Bronchial epithelial cell (primary cell): ENCODE measurements around the gene XPR1. TPM values are rescaled to one million over a fixed set of nuclear protein-coding genes. Genes with fewer than 3 reads are reported as not detected.

ENCODE experiments used
- DNase-seq: peaks from one replicate; pipeline ENCODE4 v3.0.0-alpha.2; 2010; ENCODE audit warnings: low read depth
- FAIRE-seq: peaks from 2 replicates; lab custom pipeline; 2011; peaks lifted over from hg19 to GRCh38; lab: Jason Lieb, UNC
- H3K27me3 ChIP-seq: 2 replicates; pipeline ENCODE4 v1.5.1; 2011; ENCODE audit warnings: low read length; ENCODE audit not compliant: control insufficient read depth, insufficient read depth
- H3K36me3 ChIP-seq: 2 replicates; pipeline ENCODE4 v1.5.1; 2011; ENCODE audit warnings: low read length; ENCODE audit not compliant: control insufficient read depth, insufficient read depth
- H3K4me3 ChIP-seq: 2 replicates; pipeline ENCODE4 v1.5.1; 2011; ENCODE audit warnings: mild to moderate bottlenecking, low read depth, low read length, control low read depth
- total RNA-seq: library from RNA; depleted of rRNA; stranded (reverse); fragments of >200 nt; gene quantifications from 2 replicates; pipeline ENCODE4 v1.2.1, GENCODE V29; 2014
- TF ChIP-seq, protein P1 (sequence below): IDR thresholded peaks from 2 replicates; pipeline ENCODE4 v1.5.1; 2011; ENCODE audit warnings: mild to moderate bottlenecking, moderate library complexity, low read length, control low read depth, inconsistent platforms; ENCODE audit not compliant: insufficient read depth, severe bottlenecking

The XPR1 gene
- total RNA-seq, 1 donor from 2014 or later = 35.0 TPM

DNA sequence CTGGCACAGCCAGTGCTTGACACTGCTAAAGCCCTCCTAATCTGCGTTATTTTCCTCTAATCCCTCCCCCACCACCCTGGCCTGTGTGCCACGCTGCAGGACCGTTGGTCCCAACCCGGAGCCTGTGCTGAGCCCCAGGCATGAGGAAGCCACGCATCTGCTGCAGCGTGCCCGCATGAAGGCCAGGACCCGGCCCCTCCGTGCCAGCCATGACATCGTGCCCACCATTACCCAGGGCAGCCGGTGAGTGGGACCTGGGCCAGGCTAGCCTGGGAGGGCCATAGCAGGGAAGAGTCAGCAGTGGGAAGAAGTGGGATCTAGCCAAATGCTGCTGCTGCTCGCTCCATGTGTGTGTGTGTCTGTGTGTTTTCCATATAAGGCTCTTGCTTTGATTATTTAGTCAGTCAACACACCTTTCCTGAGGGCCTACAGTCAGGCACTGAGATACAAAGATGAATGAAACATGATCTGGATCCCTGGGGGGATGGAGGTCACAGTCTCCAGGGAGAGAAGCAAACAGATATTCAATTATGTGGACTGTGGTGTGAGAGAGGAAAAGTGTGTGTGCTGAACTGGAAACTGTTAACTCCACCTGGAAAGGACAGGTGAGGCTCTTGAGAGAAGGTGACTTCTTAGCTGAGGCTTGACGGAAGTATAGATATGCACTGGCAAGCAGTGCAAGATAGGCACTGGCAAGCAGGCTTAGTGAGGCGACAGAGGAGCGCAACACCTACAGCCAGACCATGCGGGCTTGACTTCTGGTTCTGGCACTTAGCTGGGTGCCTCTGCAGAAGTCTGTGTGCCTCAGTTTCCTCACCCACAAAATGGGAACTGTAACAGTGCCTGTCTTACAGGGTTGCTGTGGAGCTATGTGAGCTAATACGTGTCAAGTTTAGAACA is 296.8 kb downstream of the XPR1 start:
- H3K27me3 ChIP-seq = no peaks in the 10 kb centered on the region
- DNase-seq (no peak), FAIRE-seq (no peak)
- TF ChIP-seq, protein P1, sequence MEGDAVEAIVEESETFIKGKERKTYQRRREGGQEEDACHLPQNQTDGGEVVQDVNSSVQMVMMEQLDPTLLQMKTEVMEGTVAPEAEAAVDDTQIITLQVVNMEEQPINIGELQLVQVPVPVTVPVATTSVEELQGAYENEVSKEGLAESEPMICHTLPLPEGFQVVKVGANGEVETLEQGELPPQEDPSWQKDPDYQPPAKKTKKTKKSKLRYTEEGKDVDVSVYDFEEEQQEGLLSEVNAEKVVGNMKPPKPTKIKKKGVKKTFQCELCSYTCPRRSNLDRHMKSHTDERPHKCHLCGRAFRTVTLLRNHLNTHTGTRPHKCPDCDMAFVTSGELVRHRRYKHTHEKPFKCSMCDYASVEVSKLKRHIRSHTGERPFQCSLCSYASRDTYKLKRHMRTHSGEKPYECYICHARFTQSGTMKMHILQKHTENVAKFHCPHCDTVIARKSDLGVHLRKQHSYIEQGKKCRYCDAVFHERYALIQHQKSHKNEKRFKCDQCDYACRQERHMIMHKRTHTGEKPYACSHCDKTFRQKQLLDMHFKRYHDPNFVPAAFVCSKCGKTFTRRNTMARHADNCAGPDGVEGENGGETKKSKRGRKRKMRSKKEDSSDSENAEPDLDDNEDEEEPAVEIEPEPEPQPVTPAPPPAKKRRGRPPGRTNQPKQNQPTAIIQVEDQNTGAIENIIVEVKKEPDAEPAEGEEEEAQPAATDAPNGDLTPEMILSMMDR = no peak
- no peak overlapping the region for H3K4me3 ChIP-seq
- H3K36me3 ChIP-seq = no peaks in the 10 kb centered on the region

DNA sequence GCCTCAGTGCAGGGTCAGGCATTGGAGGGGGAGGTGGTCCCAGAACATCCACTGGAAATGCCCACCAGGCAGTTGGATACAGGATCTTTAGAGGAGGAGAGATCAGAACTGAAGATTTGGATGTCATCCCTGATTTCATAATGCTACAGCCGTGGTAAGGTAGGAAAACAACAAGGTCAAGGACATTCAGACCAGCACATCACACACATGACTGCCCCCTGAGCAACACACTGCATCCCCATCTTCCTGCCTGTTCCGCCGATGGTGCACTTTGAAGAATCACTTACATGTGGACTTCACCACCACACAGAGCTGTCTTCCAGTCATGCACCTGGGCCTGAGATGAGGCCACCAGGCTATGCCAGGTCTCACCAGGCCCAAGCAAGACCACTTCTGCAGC is 297.6 kb downstream of the XPR1 start:
- H3K36me3 ChIP-seq = no peaks in the 10 kb centered on the region
- TF ChIP-seq, protein P1 = no peak
- no peak for FAIRE-seq
- H3K4me3 ChIP-seq = no peak overlapping the region
- no peak for DNase-seq
- no peaks in the 10 kb centered on the region for H3K27me3 ChIP-seq

DNA sequence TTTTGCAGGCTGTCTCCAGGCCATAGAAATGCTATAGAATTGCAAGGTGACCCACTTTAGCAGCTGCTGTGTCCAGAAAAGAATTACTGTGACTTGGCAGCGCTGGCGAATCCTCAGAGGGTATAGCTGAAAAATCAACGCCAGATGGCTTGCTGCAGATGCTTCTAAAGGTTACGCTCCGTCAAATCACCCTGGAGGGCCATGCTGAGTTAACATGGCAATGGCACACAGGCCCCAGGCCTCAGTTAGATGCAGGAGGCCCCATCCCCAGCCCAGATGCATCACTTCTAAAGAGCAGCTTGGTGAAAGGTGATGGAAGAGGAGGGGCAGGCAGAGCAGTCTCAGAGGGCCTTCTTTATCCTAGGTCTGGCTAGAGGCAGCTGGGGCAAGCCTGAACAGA is 298.9 kb downstream of the XPR1 start:
- DNase-seq (no peak), FAIRE-seq (no peak)
- no peak overlapping the region for H3K4me3 ChIP-seq
- H3K36me3 ChIP-seq = no peaks in the 10 kb centered on the region
- TF ChIP-seq, protein P1 = no peak
- H3K27me3 ChIP-seq = no peaks in the 10 kb centered on the region

DNA sequence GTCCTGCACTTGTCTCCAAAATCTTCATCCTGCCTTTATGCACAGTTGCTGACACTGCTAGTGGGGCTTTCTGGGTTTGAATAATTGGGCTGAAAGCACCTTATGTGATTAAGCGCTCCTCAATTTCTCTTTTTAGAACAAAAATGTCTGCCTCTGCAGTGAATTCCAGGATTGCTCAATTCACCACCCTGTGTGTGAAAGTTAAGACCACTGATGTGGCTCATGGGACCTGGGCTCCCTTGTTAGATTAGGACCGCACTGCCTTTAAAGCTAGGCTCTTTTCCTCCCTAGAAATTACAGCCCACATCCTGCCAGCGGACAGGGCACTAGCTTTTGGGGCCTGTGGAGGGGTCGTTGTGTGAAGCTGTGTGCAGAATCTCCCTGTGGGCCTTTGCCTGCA is 299.7 kb downstream of the XPR1 start:
- no peak for FAIRE-seq
- no peaks in the 10 kb centered on the region for H3K36me3 ChIP-seq
- no peaks in the 10 kb centered on the region for H3K27me3 ChIP-seq
- DNase-seq = no peak
- TF ChIP-seq, protein P1 = no peak
- H3K4me3 ChIP-seq = no peak overlapping the region

DNA sequence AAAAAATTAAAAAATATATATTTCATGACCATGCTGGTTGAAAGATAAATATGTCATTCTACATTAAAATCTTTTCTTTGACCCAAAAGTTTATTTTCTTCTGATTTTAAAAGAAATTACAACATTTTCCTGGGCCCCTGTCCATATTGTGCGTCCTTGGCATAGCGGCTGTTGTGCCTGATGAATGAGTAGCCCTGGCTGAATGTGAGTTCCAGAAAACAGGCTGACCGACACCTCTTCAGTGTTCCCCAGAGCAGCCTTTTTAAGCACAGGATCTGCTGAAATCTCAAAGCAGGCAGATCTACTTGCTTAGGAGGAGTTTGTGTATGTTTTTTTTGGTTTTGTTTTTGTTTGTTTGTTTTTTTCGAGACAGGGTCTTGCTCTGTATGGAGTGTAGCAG is 300.6 kb downstream of the XPR1 start:
- FAIRE-seq (no peak), DNase-seq (no peak)
- H3K4me3 ChIP-seq = no peak overlapping the region
- TF ChIP-seq, protein P1 = no peak
- H3K36me3 ChIP-seq = no peaks in the 10 kb centered on the region
- H3K27me3 ChIP-seq = no peaks in the 10 kb centered on the region

DNA sequence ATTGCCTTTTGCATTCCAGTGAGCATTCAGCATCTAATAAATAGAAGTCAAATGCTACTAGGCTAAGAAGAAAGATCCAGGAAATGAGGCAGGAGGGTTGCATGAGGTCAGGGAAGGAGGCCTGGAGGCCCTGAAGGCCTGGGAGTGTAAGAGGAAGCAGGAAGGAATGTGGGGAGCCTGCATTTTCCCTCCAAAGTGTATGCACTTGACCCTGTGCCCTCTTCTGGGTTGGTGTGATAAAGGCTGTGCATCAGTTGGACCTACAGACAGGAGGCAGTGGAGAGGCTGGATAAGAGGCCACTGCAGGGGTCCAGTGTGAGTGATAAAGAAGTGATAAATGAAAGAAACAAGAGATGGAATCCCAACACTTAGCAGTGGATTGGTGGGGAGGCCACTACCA is 301.3 kb downstream of the XPR1 start:
- Histone ChIP-seq H3K4me3 (no peak overlapping the region), H3K27me3 (no peaks in the 10 kb centered on the region), H3K36me3 (no peaks in the 10 kb centered on the region)
- DNase-seq = no peak
- FAIRE-seq = no peak
- TF ChIP-seq, protein P1 = no peak
